CD4-positive, alpha-beta T cell (primary cell): ENCODE measurements around the gene FYB1. TPM values are rescaled to one million over a fixed set of nuclear protein-coding genes. Genes with fewer than 3 reads are reported as not detected.

Source experiments
- ATAC-seq: fragments of 200-7000 bp; cut with Tn5 transposase; one replicate; pipeline ENCODE4 v1.10.0; 2022; ENCODE audit warnings: mild to moderate bottlenecking; ENCODE audit not compliant: poor library complexity
- CTCF ChIA-PET: fragments of 350-600 bp; sonication (Branson Sonifier 250); formaldehyde crosslinking; loops from one replicate; lab custom pipeline; 2021; ENCODE audit warnings: antibody characterized with exemption, inconsistent platforms; lab: Charles Lee
- POLR2A ChIA-PET: fragments of 350-600 bp; sonication (Branson Sonifier 250); formaldehyde crosslinking; loops from one replicate; lab custom pipeline; 2021; ENCODE audit warnings: antibody characterized with exemption, inconsistent platforms; lab: Charles Lee
- DNase-seq, 14 experiments: peaks; one replicate each; pipeline ENCODE4 v3.0.0-alpha.2; 2013 to 2020; ENCODE audit warnings: mixed read lengths in 2 of 14
- H3K27ac ChIP-seq, 2 donors: one replicate each; pipeline versions ENCODE4 v1.5.1 to v1.7.0; 2013; ENCODE audit warnings: low read length in 2 of 2, low read depth in 1 of 2, mild to moderate bottlenecking in 1 of 2
- H3K27me3 ChIP-seq, 2 experiments: 1 replicate in 1 of 2; 2 replicates in 1 of 2; pipeline versions ENCODE4 v1.6.1 to v1.7.0; 2013; ENCODE audit warnings: low read length in 2 of 2, control low read depth in 1 of 2, mild to moderate bottlenecking in 1 of 2, moderate library complexity in 1 of 2; ENCODE audit not compliant: insufficient read depth in 2 of 2, control insufficient read depth in 1 of 2
- H3K36me3 ChIP-seq: one replicate; pipeline ENCODE4 v1.6.1; 2013; ENCODE audit warnings: low read length, control low read depth; ENCODE audit not compliant: insufficient read depth
- H3K4me1 ChIP-seq: one replicate; pipeline ENCODE4 v1.6.1; 2013; ENCODE audit warnings: low read length, control low read depth; ENCODE audit not compliant: insufficient read depth
- H3K4me3 ChIP-seq: one replicate; pipeline ENCODE4 v1.5.1; 2013; ENCODE audit warnings: mild to moderate bottlenecking, low read length, moderate library complexity
- H3K9me3 ChIP-seq, 2 experiments: 1 replicate in 1 of 2; 2 replicates in 1 of 2; pipeline versions ENCODE4 v1.6.1 to v1.7.0; 2013; ENCODE audit warnings: low read length in 2 of 2, mild to moderate bottlenecking in 2 of 2, control low read depth in 1 of 2, moderate library complexity in 1 of 2; ENCODE audit not compliant: control insufficient read depth in 1 of 2, insufficient read depth in 1 of 2
- H3K27ac Mint-ChIP-seq: one replicate; pipeline ENCODE4 v1.8.0; 2020; ENCODE audit warnings: mixed read lengths
- H3K27me3 Mint-ChIP-seq: one replicate; pipeline ENCODE4 v1.8.0; 2021; ENCODE audit warnings: mixed read lengths
- H3K36me3 Mint-ChIP-seq: one replicate; pipeline ENCODE4 v1.8.0; 2021; ENCODE audit warnings: low read depth, mixed read lengths
- H3K4me1 Mint-ChIP-seq: one replicate; pipeline ENCODE4 v1.8.0; 2021; ENCODE audit warnings: low read depth, mixed read lengths
- H3K4me3 Mint-ChIP-seq: one replicate; pipeline ENCODE4 v1.8.0; 2020; ENCODE audit warnings: mild to moderate bottlenecking, mixed read lengths
- H3K9me3 Mint-ChIP-seq: one replicate; pipeline ENCODE4 v1.8.0; 2020; ENCODE audit warnings: mixed read lengths
- intact Hi-C, 2 experiments: fragments of 100-400 bp; cut with DNase I in 1 of 2; cut with micrococcal nuclease in 1 of 2; formaldehyde crosslinking; loops; one replicate each; pipeline versions ENCODE4 v1.15.1 to v1.9.0; 2023 to 2025; cut with DNase I, micrococcal nuclease
- total RNA-seq, 174 experiments: library from RNA in 2 of 174; stranded (reverse) in 2 of 174; gene quantifications; one replicate each; pipeline ENCODE4 v1.2.3 and lab custom pipeline; 2021 to 2026
- TF ChIP-seq, protein P1 (sequence below): fragments of 200-600 bp; IDR thresholded peaks from one replicate; pipeline ENCODE4 v1.8.0; 2022; ENCODE audit warnings: antibody characterized with exemption, mild to moderate bottlenecking

FYB1 gene
- total RNA-seq, 2 experiments from 2014 or later, result 478 to 497 TPM

GRCh38 chr5:39064450-39064849 is 154.9 kb downstream of the FYB1 start:
- Mint-ChIP-seq H3K9me3 (peaks cover 13% of the 10 kb centered on the region), H3K36me3 (peaks cover 52% of the 10 kb centered on the region), H3K4me3 (no peak overlapping the region), H3K4me1 (peaks cover 84% of the 10 kb centered on the region), H3K27ac (peak overlapping the region; percentile 39), H3K27me3 (no peaks in the 10 kb centered on the region)
- DNase-seq (no peak), ATAC-seq (no peak)
- no peak overlapping the region for H3K4me3 ChIP-seq
- ChIA-PET CTCF (no interaction called here), POLR2A (no interaction called here)
- intact Hi-C loops, result loop anchor here in 1 of 2 experiments (5.0 kb wide), 1 partner anchor 42 kb away; no protein-coding TSS in a partner anchor
- peaks cover 0 to 9% of the 10 kb centered on the region in 2 experiments for H3K9me3 ChIP-seq
- H3K27ac ChIP-seq, result no peak overlapping the region
- peaks cover 47% of the 10 kb centered on the region for H3K36me3 ChIP-seq
- H3K4me1 ChIP-seq, result peaks cover 18% of the 10 kb centered on the region
- TF ChIP-seq, protein P1, sequence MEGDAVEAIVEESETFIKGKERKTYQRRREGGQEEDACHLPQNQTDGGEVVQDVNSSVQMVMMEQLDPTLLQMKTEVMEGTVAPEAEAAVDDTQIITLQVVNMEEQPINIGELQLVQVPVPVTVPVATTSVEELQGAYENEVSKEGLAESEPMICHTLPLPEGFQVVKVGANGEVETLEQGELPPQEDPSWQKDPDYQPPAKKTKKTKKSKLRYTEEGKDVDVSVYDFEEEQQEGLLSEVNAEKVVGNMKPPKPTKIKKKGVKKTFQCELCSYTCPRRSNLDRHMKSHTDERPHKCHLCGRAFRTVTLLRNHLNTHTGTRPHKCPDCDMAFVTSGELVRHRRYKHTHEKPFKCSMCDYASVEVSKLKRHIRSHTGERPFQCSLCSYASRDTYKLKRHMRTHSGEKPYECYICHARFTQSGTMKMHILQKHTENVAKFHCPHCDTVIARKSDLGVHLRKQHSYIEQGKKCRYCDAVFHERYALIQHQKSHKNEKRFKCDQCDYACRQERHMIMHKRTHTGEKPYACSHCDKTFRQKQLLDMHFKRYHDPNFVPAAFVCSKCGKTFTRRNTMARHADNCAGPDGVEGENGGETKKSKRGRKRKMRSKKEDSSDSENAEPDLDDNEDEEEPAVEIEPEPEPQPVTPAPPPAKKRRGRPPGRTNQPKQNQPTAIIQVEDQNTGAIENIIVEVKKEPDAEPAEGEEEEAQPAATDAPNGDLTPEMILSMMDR, result no peak
- H3K27me3 ChIP-seq, result no peaks in the 10 kb centered on the region

- Histone ChIP-seq H3K36me3 (peaks cover 33% of the 10 kb centered on the region), H3K27ac (no peak overlapping the region), H3K4me3 (no peak overlapping the region), H3K27me3 (no peaks in the 10 kb centered on the region), H3K9me3 (peaks cover 0 to 9% of the 10 kb centered on the region in 2 experiments), H3K4me1 (peaks cover 18% of the 10 kb centered on the region)
- peak overlapping the region; percentile 36 for H3K4me3 Mint-ChIP-seq
- peaks cover 38% of the 10 kb centered on the region for H3K36me3 Mint-ChIP-seq
- TF ChIP-seq, protein P1, result no peak
- H3K9me3 Mint-ChIP-seq, result peaks cover 13% of the 10 kb centered on the region
- CTCF ChIA-PET, result interaction anchor here (1.0 to 1.5 kb wide), 2 partner anchors 9 to 58 kb away, joined by 3 to 4 read pairs; no protein-coding TSS in a partner anchor
- no peak for DNase-seq
- no peak for ATAC-seq
- POLR2A ChIA-PET, result interaction anchor here (2.4 kb wide), 1 partner anchor 10 kb away, joined by 8 read pairs; no protein-coding TSS in a partner anchor
- H3K4me1 Mint-ChIP-seq, result peaks cover 88% of the 10 kb centered on the region
- intact Hi-C loops, result loop anchor here in 1 of 2 experiments (5.0 kb wide), 1 partner anchor 41 kb away; no protein-coding TSS in a partner anchor
- H3K27ac Mint-ChIP-seq, result peak overlapping the region; percentile 1
- no peaks in the 10 kb centered on the region for H3K27me3 Mint-ChIP-seq
Measured at GRCh38 chr5:39063037-39063436, 156.3 kb downstream of the FYB1 start.

- TF ChIP-seq, protein P1, result no peak
Measured at GRCh38 chr5:39062530-39062929, 156.8 kb downstream of the FYB1 start.

More at GRCh38 chr5:39062530-39062929, 156.8 kb downstream of the FYB1 start:
- Mint-ChIP-seq H3K27me3 (no peaks in the 10 kb centered on the region), H3K4me1 (peaks cover 90% of the 10 kb centered on the region), H3K36me3 (peaks cover 32% of the 10 kb centered on the region), H3K27ac (peak overlapping the region; percentile 1), H3K9me3 (peaks cover 12% of the 10 kb centered on the region), H3K4me3 (no peak overlapping the region)
- peaks cover 0 to 9% of the 10 kb centered on the region in 2 experiments for H3K9me3 ChIP-seq
- intact Hi-C loops, result loop anchor here in 1 of 2 experiments (5.0 kb wide), 1 partner anchor 40 kb away; no protein-coding TSS in a partner anchor
- no peaks in the 10 kb centered on the region for H3K27me3 ChIP-seq
- ChIA-PET POLR2A (interaction anchor here (0.8 to 2.4 kb wide), 3 partner anchors 9 to 35 kb away, joined by 3 to 8 read pairs (median 3); no protein-coding TSS in a partner anchor), CTCF (interaction anchor here (1.0 to 1.5 kb wide), 3 partner anchors 9 to 57 kb away, joined by 3 to 5 read pairs (median 4); no protein-coding TSS in a partner anchor)
- H3K27ac ChIP-seq, result no peak overlapping the region
- peaks cover 18% of the 10 kb centered on the region for H3K4me1 ChIP-seq
- peaks cover 28% of the 10 kb centered on the region for H3K36me3 ChIP-seq
- no peak for DNase-seq
- no peak for ATAC-seq
- no peak overlapping the region for H3K4me3 ChIP-seq
